Measurements from ENCODE around the gene GIPC2. TPM values are rescaled to one million over a fixed set of nuclear protein-coding genes. Genes with fewer than 3 reads are reported as not detected.

Gene GIPC2
- polyA plus RNA-seq, 1 experiment = 0.04 TPM

GRCh38 chr1:78040484-78041089 is 5.2 kb upstream of the GIPC2 start:
- TF ChIP-seq CTCF (IDR thresholded peaks at IDR 0.05; ENCODE audit: insufficient read depth, low read depth, low read length) = no peak

GRCh38 chr1:78043436-78043835 is 2.3 kb upstream of the GIPC2 start:
- Histone ChIP-seq H3K36me3 (ENCODE audit: control insufficient read depth, insufficient read depth, low read length) (no peaks in the 10 kb centered on the region), H3K4me3 (ENCODE audit: low read depth, low read length) (no peak overlapping the region), H3K27me3 (ENCODE audit: control insufficient read depth, insufficient read depth, low read length) (no peaks in the 10 kb centered on the region)
- TF ChIP-seq CTCF (IDR thresholded peaks at IDR 0.05; ENCODE audit: insufficient read depth, low read depth, low read length) = no peak
- DNase-seq (ENCODE audit: low read depth) = no peak
- ChIA-PET CTCF (interaction anchor here (0.6 to 1.3 kb wide), 3 partner anchors 10 to 1799 kb away, joined by 3 read pairs; no protein-coding TSS in a partner anchor), POLR2A (no interaction called here)

More at GRCh38 chr1:78040484-78041089, 5.2 kb upstream of the GIPC2 start:
- POLR2A ChIA-PET = no interaction called here
- H3K36me3 ChIP-seq (ENCODE audit: control insufficient read depth, insufficient read depth, low read length) = no peaks in the 10 kb centered on the region
- DNase-seq (ENCODE audit: low read depth) = no peak
- H3K4me3 ChIP-seq (ENCODE audit: low read depth, low read length) = no peak overlapping the region
- CTCF ChIA-PET = no interaction called here
- H3K27me3 ChIP-seq (ENCODE audit: control insufficient read depth, insufficient read depth, low read length) = no peaks in the 10 kb centered on the region

GRCh38 chr1:78044796-78045562 is 787 bp upstream of the GIPC2 start:
- TF ChIP-seq CTCF (IDR thresholded peaks at IDR 0.05; ENCODE audit: insufficient read depth, low read depth, low read length) = no peak
- POLR2A ChIA-PET = no interaction called here
- CTCF ChIA-PET = interaction anchor here (0.5 kb wide), 1 partner anchor 110 kb away, joined by 7 read pairs; no protein-coding TSS in a partner anchor

GRCh38 chr1:78045563-78045925 is 222 bp upstream of the GIPC2 start:
- ChIA-PET POLR2A (no interaction called here), CTCF (interaction anchor here (0.5 kb wide), 1 partner anchor 110 kb away, joined by 7 read pairs; no protein-coding TSS in a partner anchor)
- no peaks in the 10 kb centered on the region for H3K27me3 ChIP-seq (ENCODE audit: control insufficient read depth, insufficient read depth, low read length)
- DNase-seq (ENCODE audit: low read depth) = no peak
- TF ChIP-seq CTCF (IDR thresholded peaks at IDR 0.05; ENCODE audit: insufficient read depth, low read depth, low read length) = no peak
- no peaks in the 10 kb centered on the region for H3K36me3 ChIP-seq (ENCODE audit: control insufficient read depth, insufficient read depth, low read length)
- peak overlapping the region; percentile 58 for H3K4me3 ChIP-seq (ENCODE audit: low read depth, low read length)

More at GRCh38 chr1:78044796-78045562, 787 bp upstream of the GIPC2 start:
- no peak overlapping the region for H3K4me3 ChIP-seq (ENCODE audit: low read depth, low read length)
- H3K36me3 ChIP-seq (ENCODE audit: control insufficient read depth, insufficient read depth, low read length) = no peaks in the 10 kb centered on the region
- H3K27me3 ChIP-seq (ENCODE audit: control insufficient read depth, insufficient read depth, low read length) = no peaks in the 10 kb centered on the region
- no peak for DNase-seq (ENCODE audit: low read depth)

GRCh38 chr1:78047106-78047505 is 1.3 kb downstream of the GIPC2 start:
- TF ChIP-seq CTCF (IDR thresholded peaks at IDR 0.05; ENCODE audit: insufficient read depth, low read depth, low read length) = no peak
- CTCF ChIA-PET = interaction anchor here (0.6 to 1.9 kb wide), 4 partner anchors 10 to 56 kb away, joined by 3 to 6 read pairs (median 4); no protein-coding TSS in a partner anchor
- no peaks in the 10 kb centered on the region for H3K27me3 ChIP-seq (ENCODE audit: control insufficient read depth, insufficient read depth, low read length)
- no peaks in the 10 kb centered on the region for H3K36me3 ChIP-seq (ENCODE audit: control insufficient read depth, insufficient read depth, low read length)
- no peak overlapping the region for H3K4me3 ChIP-seq (ENCODE audit: low read depth, low read length)
- no peak for DNase-seq (ENCODE audit: low read depth)
- POLR2A ChIA-PET = no interaction called here
